ENCODE results near the gene GPBP1L1.

Gene GPBP1L1

GRCh38 chr1:45656573-45657226 is 29.6 kb downstream of the GPBP1L1 start:
- TF ChIP-seq, protein P1, sequence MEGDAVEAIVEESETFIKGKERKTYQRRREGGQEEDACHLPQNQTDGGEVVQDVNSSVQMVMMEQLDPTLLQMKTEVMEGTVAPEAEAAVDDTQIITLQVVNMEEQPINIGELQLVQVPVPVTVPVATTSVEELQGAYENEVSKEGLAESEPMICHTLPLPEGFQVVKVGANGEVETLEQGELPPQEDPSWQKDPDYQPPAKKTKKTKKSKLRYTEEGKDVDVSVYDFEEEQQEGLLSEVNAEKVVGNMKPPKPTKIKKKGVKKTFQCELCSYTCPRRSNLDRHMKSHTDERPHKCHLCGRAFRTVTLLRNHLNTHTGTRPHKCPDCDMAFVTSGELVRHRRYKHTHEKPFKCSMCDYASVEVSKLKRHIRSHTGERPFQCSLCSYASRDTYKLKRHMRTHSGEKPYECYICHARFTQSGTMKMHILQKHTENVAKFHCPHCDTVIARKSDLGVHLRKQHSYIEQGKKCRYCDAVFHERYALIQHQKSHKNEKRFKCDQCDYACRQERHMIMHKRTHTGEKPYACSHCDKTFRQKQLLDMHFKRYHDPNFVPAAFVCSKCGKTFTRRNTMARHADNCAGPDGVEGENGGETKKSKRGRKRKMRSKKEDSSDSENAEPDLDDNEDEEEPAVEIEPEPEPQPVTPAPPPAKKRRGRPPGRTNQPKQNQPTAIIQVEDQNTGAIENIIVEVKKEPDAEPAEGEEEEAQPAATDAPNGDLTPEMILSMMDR (IDR thresholded peaks at IDR 0.05; ENCODE audit: borderline replicate concordance, insufficient read depth, low read depth, low read length): no peak
- no peak overlapping the region for H3K4me3 ChIP-seq (ENCODE audit: low read depth, low read length)

DNA sequence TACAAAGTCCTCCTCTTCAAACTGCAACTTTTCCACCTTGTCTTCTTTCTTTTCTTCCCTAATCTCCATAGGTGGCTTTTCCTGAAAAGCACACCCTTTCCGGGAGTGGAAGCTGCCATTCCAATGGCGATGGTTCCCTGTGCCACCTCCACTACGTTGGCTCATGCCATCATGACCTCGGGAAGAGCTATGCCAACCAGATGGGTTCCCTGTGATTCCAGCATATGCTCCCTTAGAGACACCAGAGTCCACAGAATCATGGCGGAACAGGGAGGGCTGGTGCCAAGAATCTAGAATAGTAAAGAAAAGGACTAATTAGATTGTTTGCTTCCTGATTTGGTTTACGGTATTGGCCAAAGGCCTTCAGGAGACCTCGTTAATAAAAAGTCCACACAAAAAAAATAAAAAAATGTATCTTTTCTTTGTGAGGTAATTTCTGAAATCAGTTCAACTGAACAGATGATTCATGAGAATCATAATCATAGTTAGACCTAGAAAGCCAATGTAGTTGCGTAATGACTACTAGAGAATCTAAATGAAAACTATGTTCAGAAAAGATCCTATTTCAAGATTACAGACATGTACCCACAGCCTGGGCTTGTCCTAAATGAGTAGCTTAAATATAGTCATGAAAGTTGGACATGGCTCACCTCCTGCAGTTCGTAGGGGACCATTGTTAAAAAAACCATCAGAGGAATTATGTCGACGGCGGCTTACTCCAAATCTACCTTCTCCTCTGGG is 31.6 kb downstream of the GPBP1L1 start:
- H3K4me3 ChIP-seq (ENCODE audit: low read depth, low read length): no peak overlapping the region
- TF ChIP-seq, protein P1 (IDR thresholded peaks at IDR 0.05; ENCODE audit: borderline replicate concordance, insufficient read depth, low read depth, low read length): no peak

- TF ChIP-seq, protein P1 (IDR thresholded peaks at IDR 0.05; ENCODE audit: borderline replicate concordance, insufficient read depth, low read depth, low read length): no peak
- H3K4me3 ChIP-seq (ENCODE audit: low read depth, low read length): no peak overlapping the region
Observed at GRCh38 chr1:45647248-45648021, 38.9 kb downstream of the GPBP1L1 start.

DNA sequence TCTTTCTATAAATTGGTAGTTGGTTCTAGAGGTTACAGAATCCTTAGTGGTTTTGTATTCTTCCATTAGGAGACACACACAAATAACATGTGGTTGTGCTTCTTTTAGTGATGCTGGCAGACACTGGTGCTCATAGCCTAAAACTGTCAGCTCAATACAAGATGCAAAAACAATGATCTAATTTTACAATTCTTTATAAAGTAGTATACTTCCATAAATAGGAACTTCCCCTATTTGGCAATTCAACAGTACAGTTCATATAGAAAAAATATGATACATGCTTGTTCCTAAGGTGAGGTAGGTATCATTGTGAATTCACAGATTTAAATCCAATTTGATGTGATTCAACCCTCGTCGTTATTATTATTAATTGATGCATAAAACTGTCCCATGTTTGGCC is 41.7 kb downstream of the GPBP1L1 start:
- H3K4me3 ChIP-seq (ENCODE audit: low read depth, low read length): no peak overlapping the region
- TF ChIP-seq, protein P1 (IDR thresholded peaks at IDR 0.05; ENCODE audit: borderline replicate concordance, insufficient read depth, low read depth, low read length): no peak

GRCh38 chr1:45643978-45644377 is 42.4 kb downstream of the GPBP1L1 start:
- TF ChIP-seq, protein P1 (IDR thresholded peaks at IDR 0.05; ENCODE audit: borderline replicate concordance, insufficient read depth, low read depth, low read length): no peak
- H3K4me3 ChIP-seq (ENCODE audit: low read depth, low read length): no peak overlapping the region

GRCh38 chr1:45643321-45643720 is 43.0 kb downstream of the GPBP1L1 start:
- TF ChIP-seq, protein P1 (IDR thresholded peaks at IDR 0.05; ENCODE audit: borderline replicate concordance, insufficient read depth, low read depth, low read length): no peak
- no peak overlapping the region for H3K4me3 ChIP-seq (ENCODE audit: low read depth, low read length)
